HG03439 (cell line): ENCODE data around the gene VARS1.

ENCODE experiments used
- ATAC-seq: cut with Tn5 transposase; IDR thresholded peaks from one replicate; pipeline ENCODE4 v1.9.1; 2021; ENCODE audit warnings: mild to moderate bottlenecking, moderate library complexity; ENCODE audit not compliant: unreplicated experiment

VARS1 gene

GRCh38 chr6:31749301-31750036 lies 46.1 kb downstream of the VARS1 start:
- no peak for ATAC-seq
